Suprapubic skin (tissue), 4 donors: ENCODE data around the gene ANKS4B. TPM values are rescaled to one million over a fixed set of nuclear protein-coding genes. Genes with fewer than 3 reads are reported as not detected.
A peak's percentile ranks its signal among the peaks of the same experiment; 100 is the strongest.

Experiments
- DNase-seq, 2 donors: peaks; one replicate each; pipeline ENCODE4 v3.0.0-alpha.2; 2019; ENCODE audit warnings: low spot score in 2 of 2
- H3K27ac ChIP-seq: fragments of 200-600 bp; sonication (generic); one replicate; pipeline ENCODE4 v1.5.1; 2019
- H3K27me3 ChIP-seq: fragments of 200-600 bp; sonication (generic); one replicate; pipeline ENCODE4 v1.5.1; 2019
- H3K36me3 ChIP-seq: fragments of 200-600 bp; sonication (generic); one replicate; pipeline ENCODE4 v1.5.1; 2019
- H3K4me1 ChIP-seq: fragments of 200-600 bp; sonication (generic); one replicate; pipeline ENCODE4 v1.5.1; 2019
- H3K4me3 ChIP-seq: fragments of 200-600 bp; sonication (generic); one replicate; pipeline ENCODE4 v1.5.1; 2019; ENCODE audit warnings: mild to moderate bottlenecking
- H3K9me3 ChIP-seq: fragments of 200-600 bp; sonication (generic); one replicate; pipeline ENCODE4 v1.5.1; 2019
- CTCF ChIP-seq, 2 donors: fragments of 200-600 bp in 1 of 2; fragments of 450-650 bp in 1 of 2; sonication (generic) in 1 of 2; IDR thresholded peaks; one replicate each; pipeline ENCODE4 v1.5.1; 2016 to 2019; ENCODE audit warnings: antibody characterized with exemption in 2 of 2, mild to moderate bottlenecking in 1 of 2, moderate library complexity in 1 of 2
- EP300 ChIP-seq: sonication (generic); formaldehyde crosslinking; IDR thresholded peaks from one replicate; pipeline ENCODE4 v1.6.1; 2017; ENCODE audit warnings: antibody characterized with exemption
- POLR2A ChIP-seq, 2 donors: fragments of 450-650 bp; IDR thresholded peaks; one replicate each; pipeline ENCODE4 v1.6.1; 2017; ENCODE audit warnings: antibody characterized with exemption in 2 of 2, mild to moderate bottlenecking in 2 of 2, moderate library complexity in 2 of 2
- POLR2AphosphoS5 ChIP-seq, 3 donors: sonication (generic); formaldehyde crosslinking; IDR thresholded peaks; one replicate each; pipeline ENCODE4 v1.6.1; 2017; ENCODE audit warnings: antibody characterized with exemption in 3 of 3
- WGBS: methylation state at CpG from one replicate; pipeline ENCODE4 v1.1.5; 2018; 5-methylcytosine and 5-hydroxymethylcytosine counted together
- total RNA-seq, 4 donors: library from RNA; depleted of rRNA; stranded (reverse); fragments of >200 nt; gene quantifications; one replicate each; pipeline ENCODE4 v1.1.0, GENCODE V29; 2016

Gene ANKS4B
- total RNA-seq, 4 donors from 2014 or later = not detected

GRCh38 chr16:21277045-21277926 is 43.8 kb downstream of the ANKS4B start:
- no peaks in the 10 kb centered on the region for H3K9me3 ChIP-seq
- peaks cover 11% of the 10 kb centered on the region for H3K4me1 ChIP-seq
- no peak overlapping the region for H3K27ac ChIP-seq
- no peaks in the 10 kb centered on the region for H3K36me3 ChIP-seq
- no peak for TF ChIP-seq POLR2AphosphoS5 (IDR thresholded peaks at IDR 0.05)
- H3K4me3 ChIP-seq = peak overlapping the region; percentile 40
- 40% methylated on average over 6 of the region's 17 CpGs for WGBS
- no peak for DNase-seq
- H3K27me3 ChIP-seq = peaks cover 21% of the 10 kb centered on the region

- Histone ChIP-seq H3K27ac (no peak within 1 kb of the TSS), H3K36me3 (no peaks in the 10 kb centered on the region), H3K27me3 (peaks cover 21% of the 10 kb centered on the region), H3K4me3 (peak within 1 kb of the TSS; percentile 40), H3K9me3 (no peaks in the 10 kb centered on the region), H3K4me1 (peaks cover 11% of the 10 kb centered on the region)
- TF ChIP-seq POLR2A (IDR thresholded peaks at IDR 0.05) (no peak), CTCF (IDR thresholded peaks at IDR 0.05) (peak; percentile 6 to 91)
- no peak for DNase-seq
- WGBS = under 1% methylated on average over 37 of the region's 46 CpGs
Measured at GRCh38 chr16:21277927-21278706, 44.6 kb downstream of the ANKS4B start, which contains the start of gene CRYM. TSS of gene CRYM (minus strand) at chr16:21278290. CDS start at chr16:21278251, 39 bp downstream.

GRCh38 chr16:21279501-21279900 is 46.0 kb downstream of the ANKS4B start:
- no peak overlapping the region for H3K4me3 ChIP-seq
- no peak overlapping the region for H3K27ac ChIP-seq
- 64% methylated on average over 2 of the region's 2 CpGs for WGBS
- TF ChIP-seq POLR2AphosphoS5 (IDR thresholded peaks at IDR 0.05) = no peak
- no peak for TF ChIP-seq CTCF (IDR thresholded peaks at IDR 0.05)
- TF ChIP-seq POLR2A (IDR thresholded peaks at IDR 0.05) = no peak
- TF ChIP-seq EP300 = no peak
- H3K4me1 ChIP-seq = peaks cover 20% of the 10 kb centered on the region
- no peak for DNase-seq
- no peaks in the 10 kb centered on the region for H3K36me3 ChIP-seq
- H3K27me3 ChIP-seq = peaks cover 33% of the 10 kb centered on the region
- no peaks in the 10 kb centered on the region for H3K9me3 ChIP-seq

- 87% methylated on average over 7 of the region's 7 CpGs for WGBS
- no peaks in the 10 kb centered on the region for H3K36me3 ChIP-seq
- no peak for DNase-seq
- no peak overlapping the region for H3K4me3 ChIP-seq
- peaks cover 20% of the 10 kb centered on the region for H3K4me1 ChIP-seq
- H3K27ac ChIP-seq = no peak overlapping the region
- H3K27me3 ChIP-seq = peaks cover 35% of the 10 kb centered on the region
- H3K9me3 ChIP-seq = no peaks in the 10 kb centered on the region
- no peak for TF ChIP-seq POLR2AphosphoS5 (IDR thresholded peaks at IDR 0.05)
- TF ChIP-seq POLR2A (IDR thresholded peaks at IDR 0.05) = no peak
- no peak for TF ChIP-seq CTCF (IDR thresholded peaks at IDR 0.05)
- TF ChIP-seq EP300 = no peak
Measured at GRCh38 chr16:21281698-21282389, 48.3 kb downstream of the ANKS4B start.

- TF ChIP-seq POLR2AphosphoS5 (IDR thresholded peaks at IDR 0.05) = no peak
- no peak for TF ChIP-seq POLR2A (IDR thresholded peaks at IDR 0.05)
- TF ChIP-seq EP300 = no peak
- no peak for TF ChIP-seq CTCF (IDR thresholded peaks at IDR 0.05)
- no peak overlapping the region for H3K27ac ChIP-seq
- DNase-seq = no peak
Measured at GRCh38 chr16:21283521-21284289, 50.2 kb downstream of the ANKS4B start.

More at GRCh38 chr16:21283521-21284289, 50.2 kb downstream of the ANKS4B start:
- H3K27me3 ChIP-seq = peaks cover 35% of the 10 kb centered on the region
- peaks cover 10% of the 10 kb centered on the region for H3K4me1 ChIP-seq
- peak overlapping the region; percentile 51 for H3K4me3 ChIP-seq
- no peaks in the 10 kb centered on the region for H3K9me3 ChIP-seq
- no peaks in the 10 kb centered on the region for H3K36me3 ChIP-seq
- WGBS = 5% methylated on average over 57 of the region's 67 CpGs
